Measurements from ENCODE around the gene RBPMS2.
"Not testable (repeated sequence)": the region's sequence is repeated elsewhere in the genome, so short reads cannot be mapped to it uniquely, and the experiment has no call there.

RBPMS2 gene

DNA sequence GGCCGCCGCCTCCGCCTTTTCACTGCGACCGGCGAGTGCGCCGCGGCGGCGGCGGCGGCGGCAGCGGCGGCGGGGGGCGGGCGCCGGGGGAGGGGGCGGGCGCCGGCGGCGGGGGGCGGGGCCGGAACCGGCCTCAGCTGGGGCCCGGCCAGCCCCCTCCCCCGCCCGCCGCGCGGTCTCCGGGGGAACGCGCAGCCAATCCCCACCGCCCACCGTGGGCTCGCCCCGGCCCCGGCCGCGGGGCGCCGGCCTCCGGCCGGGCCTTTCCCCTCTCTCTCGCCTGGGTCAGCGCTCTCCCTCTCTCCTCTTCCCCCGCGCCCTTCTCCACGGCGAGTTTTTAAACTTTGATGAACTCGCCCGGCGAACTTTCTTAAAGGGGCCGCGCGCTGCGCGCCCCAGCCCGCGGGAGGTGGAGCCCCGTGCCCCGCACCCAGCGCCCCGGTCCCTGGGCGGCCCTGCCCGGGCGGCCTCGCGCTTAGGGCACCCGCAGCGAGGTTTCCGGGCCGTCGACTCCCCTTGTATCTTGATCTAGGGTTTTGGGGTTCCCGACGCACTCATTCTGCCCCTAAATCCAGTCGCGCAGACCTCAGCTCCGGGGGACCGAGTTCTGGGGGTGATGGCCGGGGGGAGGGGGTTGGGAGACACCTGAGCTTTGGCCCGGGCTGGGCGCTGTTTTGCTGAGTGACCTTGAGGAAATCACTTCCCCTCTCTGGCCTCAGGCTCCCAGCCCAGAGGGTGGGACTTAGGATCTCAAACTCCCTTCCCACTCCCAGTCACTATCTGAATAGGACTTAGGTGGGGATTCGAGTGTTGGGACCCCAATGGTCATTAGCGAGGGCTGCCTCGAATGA lies at the start of gene RBPMS2:
Gene RBPMS2 (minus strand): TSS at position 39 of the 851 bp plus-strand sequence. CDS start 270 bp downstream, outside the sequence.
- no peaks in the 10 kb centered on the region for H3K27me3 ChIP-seq (ENCODE audit: insufficient read depth, low read depth)
- no peak within 1 kb of the TSS for H3K4me3 ChIP-seq (IDR thresholded peaks at IDR 0.05; ENCODE audit: insufficient read depth, low read depth, low read length)
- H3K4me2 ChIP-seq = peak within 1 kb of the TSS; percentile 74
- TF ChIP-seq, protein P1, sequence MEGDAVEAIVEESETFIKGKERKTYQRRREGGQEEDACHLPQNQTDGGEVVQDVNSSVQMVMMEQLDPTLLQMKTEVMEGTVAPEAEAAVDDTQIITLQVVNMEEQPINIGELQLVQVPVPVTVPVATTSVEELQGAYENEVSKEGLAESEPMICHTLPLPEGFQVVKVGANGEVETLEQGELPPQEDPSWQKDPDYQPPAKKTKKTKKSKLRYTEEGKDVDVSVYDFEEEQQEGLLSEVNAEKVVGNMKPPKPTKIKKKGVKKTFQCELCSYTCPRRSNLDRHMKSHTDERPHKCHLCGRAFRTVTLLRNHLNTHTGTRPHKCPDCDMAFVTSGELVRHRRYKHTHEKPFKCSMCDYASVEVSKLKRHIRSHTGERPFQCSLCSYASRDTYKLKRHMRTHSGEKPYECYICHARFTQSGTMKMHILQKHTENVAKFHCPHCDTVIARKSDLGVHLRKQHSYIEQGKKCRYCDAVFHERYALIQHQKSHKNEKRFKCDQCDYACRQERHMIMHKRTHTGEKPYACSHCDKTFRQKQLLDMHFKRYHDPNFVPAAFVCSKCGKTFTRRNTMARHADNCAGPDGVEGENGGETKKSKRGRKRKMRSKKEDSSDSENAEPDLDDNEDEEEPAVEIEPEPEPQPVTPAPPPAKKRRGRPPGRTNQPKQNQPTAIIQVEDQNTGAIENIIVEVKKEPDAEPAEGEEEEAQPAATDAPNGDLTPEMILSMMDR (conservative IDR thresholded peaks at IDR 0.05; ENCODE audit: low read depth, low read length) = no peak
- no peaks in the 10 kb centered on the region for H3K36me3 ChIP-seq (ENCODE audit: insufficient read depth)
- H4K20me1 ChIP-seq (ENCODE audit: insufficient read depth) = no peaks in the 10 kb centered on the region
- H3K9ac ChIP-seq = peak within 1 kb of the TSS; percentile 49; the same call in 1 of the 2 replicates
- no peaks in the 10 kb centered on the region for H3K4me1 ChIP-seq (ENCODE audit: low read depth, poor library complexity, severe bottlenecking)
- H2AFZ ChIP-seq (ENCODE audit: low read depth) = peak within 1 kb of the TSS; percentile 93
- H3K27ac ChIP-seq = no peak within 1 kb of the TSS
- no peaks in the 10 kb centered on the region for H3K79me2 ChIP-seq (ENCODE audit: insufficient read depth, low read depth)

DNA sequence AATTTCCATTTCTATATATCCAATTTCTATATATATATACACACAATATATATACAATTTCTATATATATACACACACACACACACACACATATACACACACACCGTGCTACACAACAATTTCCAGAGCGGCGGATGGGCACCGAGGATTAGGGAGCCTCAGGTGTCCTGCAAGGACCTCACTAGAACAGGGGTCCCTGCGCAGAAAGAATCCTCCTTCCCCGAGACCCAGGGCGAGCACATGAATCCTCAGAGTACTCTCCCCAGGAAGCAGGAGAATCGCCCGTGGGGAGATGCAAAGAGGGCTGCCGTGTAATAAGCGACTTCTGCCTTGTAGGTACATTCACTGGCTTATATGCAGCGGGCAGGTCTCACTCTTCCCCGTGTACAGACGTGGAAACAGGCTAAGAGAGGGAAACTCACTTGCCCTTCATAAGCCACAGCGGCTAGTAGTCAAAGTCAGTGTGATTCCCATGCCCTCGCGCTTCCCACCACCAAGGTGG lies 49.6 kb upstream of the RBPMS2 start:
- Histone ChIP-seq H3K79me2 (ENCODE audit: insufficient read depth, low read depth) (no peaks in the 10 kb centered on the region), H2AFZ (ENCODE audit: low read depth) (peak overlapping the region; percentile 90; the same call in 1 of the 2 replicates), H3K27me3 (ENCODE audit: insufficient read depth, low read depth) (no peaks in the 10 kb centered on the region), H3K27ac (peak overlapping the region; percentile 74; the same call in 1 of the 2 replicates), H3K4me3 (IDR thresholded peaks at IDR 0.05; ENCODE audit: insufficient read depth, low read depth, low read length) (no peak overlapping the region), H3K4me2 (peak overlapping the region; percentile 43), H3K4me1 (ENCODE audit: low read depth, poor library complexity, severe bottlenecking) (peaks cover 11% of the 10 kb centered on the region), H3K9ac (peak overlapping the region; percentile 61; the same call in 1 of the 2 replicates), H3K36me3 (ENCODE audit: insufficient read depth) (no peaks in the 10 kb centered on the region), H4K20me1 (ENCODE audit: insufficient read depth) (no peaks in the 10 kb centered on the region)
- TF ChIP-seq, protein P1 (conservative IDR thresholded peaks at IDR 0.05; ENCODE audit: low read depth, low read length) = no peak

DNA sequence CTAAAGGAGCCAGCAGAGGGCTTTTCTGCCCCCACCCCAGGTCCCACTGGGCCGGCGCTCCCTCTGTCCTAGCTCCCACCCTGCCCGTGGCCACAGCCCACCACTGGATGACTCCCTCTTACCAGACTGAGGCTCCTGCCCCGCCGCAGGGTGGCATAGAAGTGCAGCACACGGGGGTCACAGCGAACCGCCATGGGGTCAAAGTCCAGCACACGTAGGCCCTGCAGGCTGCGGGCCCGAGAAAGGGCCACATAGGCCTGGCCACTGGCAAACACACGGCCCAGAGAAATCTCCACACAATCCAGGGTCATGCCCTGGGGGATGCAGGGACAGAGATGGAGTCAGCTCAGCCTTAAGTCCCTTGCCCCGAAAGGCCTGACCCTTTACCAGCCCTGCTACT lies 41.1 kb upstream of the RBPMS2 start:
- TF ChIP-seq, protein P1 (conservative IDR thresholded peaks at IDR 0.05; ENCODE audit: low read depth, low read length) = no peak
- peaks cover 18% of the 10 kb centered on the region for H3K4me1 ChIP-seq (ENCODE audit: low read depth, poor library complexity, severe bottlenecking)
- H3K4me3 ChIP-seq (IDR thresholded peaks at IDR 0.05; ENCODE audit: insufficient read depth, low read depth, low read length) = no peak overlapping the region
- H3K27ac ChIP-seq = no peak overlapping the region
- no peaks in the 10 kb centered on the region for H3K27me3 ChIP-seq (ENCODE audit: insufficient read depth, low read depth)
- no peak overlapping the region for H2AFZ ChIP-seq (ENCODE audit: low read depth)
- H3K79me2 ChIP-seq (ENCODE audit: insufficient read depth, low read depth) = no peaks in the 10 kb centered on the region
- H3K4me2 ChIP-seq = no peak overlapping the region
- H3K36me3 ChIP-seq (ENCODE audit: insufficient read depth) = no peaks in the 10 kb centered on the region
- no peaks in the 10 kb centered on the region for H4K20me1 ChIP-seq (ENCODE audit: insufficient read depth)
- no peak overlapping the region for H3K9ac ChIP-seq

DNA sequence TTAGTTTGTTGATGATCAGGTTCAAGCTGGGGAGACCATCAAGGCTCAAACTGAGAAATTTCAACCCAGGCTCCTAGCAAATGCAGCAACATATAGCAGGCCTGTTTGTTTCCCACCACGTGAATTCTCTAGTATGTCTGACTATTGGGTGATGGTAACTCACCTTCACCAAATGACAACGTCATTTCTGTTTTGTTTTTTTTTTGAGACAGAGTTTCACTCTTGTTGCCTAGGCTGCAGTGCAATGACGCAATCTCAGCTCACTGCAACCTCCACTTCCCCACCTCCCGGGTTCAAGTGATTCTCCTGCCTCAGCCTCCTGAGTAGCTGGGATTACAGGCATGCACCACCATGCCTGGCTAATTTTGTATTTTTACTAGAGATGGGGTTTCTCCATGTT lies 39.6 kb upstream of the RBPMS2 start:
- H3K9ac ChIP-seq; H3K4me2 ChIP-seq; H2AFZ ChIP-seq (ENCODE audit: low read depth); H3K27me3 ChIP-seq (ENCODE audit: insufficient read depth, low read depth); H3K36me3 ChIP-seq (ENCODE audit: insufficient read depth); H4K20me1 ChIP-seq (ENCODE audit: insufficient read depth); H3K4me3 ChIP-seq (IDR thresholded peaks at IDR 0.05; ENCODE audit: insufficient read depth, low read depth, low read length); H3K27ac ChIP-seq; H3K79me2 ChIP-seq (ENCODE audit: insufficient read depth, low read depth): not testable (repeated sequence)
- H3K4me1 ChIP-seq (ENCODE audit: low read depth, poor library complexity, severe bottlenecking) = peaks cover 18% of the 10 kb centered on the region

DNA sequence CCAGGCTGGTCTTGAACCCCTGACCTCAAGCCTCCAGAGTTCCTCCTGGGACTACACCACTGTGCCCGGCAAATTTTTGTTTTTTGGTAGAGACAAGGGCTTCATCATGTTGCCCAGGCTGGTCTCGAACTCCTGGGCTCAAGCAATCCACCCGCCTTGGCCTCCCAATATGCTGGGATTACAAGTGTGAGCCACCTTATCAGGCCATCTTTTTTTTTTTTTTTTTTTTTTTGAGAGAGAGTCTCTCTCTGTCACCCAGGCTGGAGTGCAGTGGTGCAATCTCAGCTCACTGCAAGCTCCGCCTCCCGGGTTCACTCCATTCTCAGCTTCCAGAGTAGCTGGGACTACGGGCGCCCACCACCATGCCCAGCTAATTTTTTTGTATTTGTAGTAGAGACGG lies 38.9 kb upstream of the RBPMS2 start:
- H3K4me3 ChIP-seq (IDR thresholded peaks at IDR 0.05; ENCODE audit: insufficient read depth, low read depth, low read length) = not testable (repeated sequence)
- peaks cover 18% of the 10 kb centered on the region for H3K4me1 ChIP-seq (ENCODE audit: low read depth, poor library complexity, severe bottlenecking)

More for the DNA sequence above, 38.9 kb upstream of the RBPMS2 start:
- H4K20me1 ChIP-seq (ENCODE audit: insufficient read depth); H3K36me3 ChIP-seq (ENCODE audit: insufficient read depth); H3K79me2 ChIP-seq (ENCODE audit: insufficient read depth, low read depth); H3K4me2 ChIP-seq; H3K27ac ChIP-seq; H2AFZ ChIP-seq (ENCODE audit: low read depth); H3K9ac ChIP-seq; H3K27me3 ChIP-seq (ENCODE audit: insufficient read depth, low read depth): not testable (repeated sequence)

Measured in KMS-11 (cell line).